ENCODE measurements around the gene HLA-DQA1.
"Not testable (repeated sequence)": the region's sequence is repeated elsewhere in the genome, so short reads cannot be mapped to it uniquely, and the experiment has no call there.

Gene HLA-DQA1

DNA sequence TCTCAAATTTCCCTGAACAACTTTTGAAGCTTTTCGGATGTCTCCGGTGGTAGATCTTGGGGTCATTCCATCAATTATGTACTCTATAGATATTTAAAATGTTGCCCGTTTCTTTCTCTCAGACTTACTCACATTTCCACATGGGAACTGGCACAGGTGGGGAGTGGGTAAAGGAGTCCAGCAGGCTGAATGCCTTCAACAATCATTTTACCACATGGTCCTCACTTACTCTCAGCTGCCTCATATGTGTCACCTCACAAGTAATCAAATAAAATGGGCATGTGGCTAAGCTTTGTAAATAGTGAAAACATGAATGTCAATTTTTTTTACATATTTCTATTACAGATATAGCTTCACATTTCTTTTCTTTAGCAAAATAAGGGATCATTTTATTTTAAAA lies 677 bp downstream of the HLA-DQA1 start:
- Mint-ChIP-seq H3K9me3 (peaks cover 2% of the 10 kb centered on the region), H3K27ac (no peak overlapping the region), H3K27me3 (ENCODE audit: low read depth) (peaks cover 10% of the 10 kb centered on the region), H3K36me3 (ENCODE audit: low read depth) (no peaks in the 10 kb centered on the region), H3K4me1 (no peaks in the 10 kb centered on the region), H3K4me3 (no peak overlapping the region)
- TF ChIP-seq, protein P1, sequence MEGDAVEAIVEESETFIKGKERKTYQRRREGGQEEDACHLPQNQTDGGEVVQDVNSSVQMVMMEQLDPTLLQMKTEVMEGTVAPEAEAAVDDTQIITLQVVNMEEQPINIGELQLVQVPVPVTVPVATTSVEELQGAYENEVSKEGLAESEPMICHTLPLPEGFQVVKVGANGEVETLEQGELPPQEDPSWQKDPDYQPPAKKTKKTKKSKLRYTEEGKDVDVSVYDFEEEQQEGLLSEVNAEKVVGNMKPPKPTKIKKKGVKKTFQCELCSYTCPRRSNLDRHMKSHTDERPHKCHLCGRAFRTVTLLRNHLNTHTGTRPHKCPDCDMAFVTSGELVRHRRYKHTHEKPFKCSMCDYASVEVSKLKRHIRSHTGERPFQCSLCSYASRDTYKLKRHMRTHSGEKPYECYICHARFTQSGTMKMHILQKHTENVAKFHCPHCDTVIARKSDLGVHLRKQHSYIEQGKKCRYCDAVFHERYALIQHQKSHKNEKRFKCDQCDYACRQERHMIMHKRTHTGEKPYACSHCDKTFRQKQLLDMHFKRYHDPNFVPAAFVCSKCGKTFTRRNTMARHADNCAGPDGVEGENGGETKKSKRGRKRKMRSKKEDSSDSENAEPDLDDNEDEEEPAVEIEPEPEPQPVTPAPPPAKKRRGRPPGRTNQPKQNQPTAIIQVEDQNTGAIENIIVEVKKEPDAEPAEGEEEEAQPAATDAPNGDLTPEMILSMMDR (IDR thresholded peaks at IDR 0.05; ENCODE audit: unreplicated experiment in 3 of 3), result no peak

- Mint-ChIP-seq H3K4me1 (no peaks in the 10 kb centered on the region), H3K27me3 (ENCODE audit: low read depth) (peaks cover 10% of the 10 kb centered on the region), H3K27ac (no peak overlapping the region), H3K9me3 (peaks cover 1% of the 10 kb centered on the region), H3K4me3 (no peak overlapping the region), H3K36me3 (ENCODE audit: low read depth) (no peaks in the 10 kb centered on the region)
- TF ChIP-seq, protein P1 (IDR thresholded peaks at IDR 0.05; ENCODE audit: unreplicated experiment in 3 of 3), result no peak
Observed at GRCh38 chr6:32638532-32639219, 1.5 kb downstream of the HLA-DQA1 start.

GRCh38 chr6:32639440-32640394 lies 2.5 kb downstream of the HLA-DQA1 start:
- Mint-ChIP-seq H3K4me1 (peaks cover 3% of the 10 kb centered on the region), H3K9me3 (no peaks in the 10 kb centered on the region), H3K27ac (no peak overlapping the region), H3K27me3 (ENCODE audit: low read depth) (peaks cover 10% of the 10 kb centered on the region), H3K36me3 (ENCODE audit: low read depth) (no peaks in the 10 kb centered on the region), H3K4me3 (no peak overlapping the region)
- TF ChIP-seq, protein P1 (IDR thresholded peaks at IDR 0.05; ENCODE audit: unreplicated experiment in 3 of 3), result no peak

DNA sequence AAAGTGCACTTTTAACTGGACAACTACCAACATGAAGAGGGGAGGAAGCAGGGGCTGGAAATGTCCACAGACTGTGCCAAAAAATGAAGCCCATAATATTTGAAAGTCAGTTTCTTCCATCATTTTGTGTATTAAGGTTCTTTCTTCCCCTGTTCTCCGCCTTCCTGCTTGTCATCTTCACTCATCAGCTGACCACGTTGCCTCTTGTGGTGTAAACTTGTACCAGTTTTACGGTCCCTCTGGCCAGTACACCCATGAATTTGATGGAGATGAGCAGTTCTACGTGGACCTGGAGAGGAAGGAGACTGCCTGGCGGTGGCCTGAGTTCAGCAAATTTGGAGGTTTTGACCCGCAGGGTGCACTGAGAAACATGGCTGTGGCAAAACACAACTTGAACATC lies 3.9 kb downstream of the HLA-DQA1 start:
- Mint-ChIP-seq H3K4me3 (no peak overlapping the region), H3K27me3 (ENCODE audit: low read depth) (peaks cover 10% of the 10 kb centered on the region), H3K4me1 (peaks cover 7% of the 10 kb centered on the region), H3K27ac (no peak overlapping the region), H3K9me3 (no peaks in the 10 kb centered on the region), H3K36me3 (ENCODE audit: low read depth) (no peaks in the 10 kb centered on the region)
- TF ChIP-seq, protein P1 (IDR thresholded peaks at IDR 0.05; ENCODE audit: unreplicated experiment in 3 of 3), result no peak

DNA sequence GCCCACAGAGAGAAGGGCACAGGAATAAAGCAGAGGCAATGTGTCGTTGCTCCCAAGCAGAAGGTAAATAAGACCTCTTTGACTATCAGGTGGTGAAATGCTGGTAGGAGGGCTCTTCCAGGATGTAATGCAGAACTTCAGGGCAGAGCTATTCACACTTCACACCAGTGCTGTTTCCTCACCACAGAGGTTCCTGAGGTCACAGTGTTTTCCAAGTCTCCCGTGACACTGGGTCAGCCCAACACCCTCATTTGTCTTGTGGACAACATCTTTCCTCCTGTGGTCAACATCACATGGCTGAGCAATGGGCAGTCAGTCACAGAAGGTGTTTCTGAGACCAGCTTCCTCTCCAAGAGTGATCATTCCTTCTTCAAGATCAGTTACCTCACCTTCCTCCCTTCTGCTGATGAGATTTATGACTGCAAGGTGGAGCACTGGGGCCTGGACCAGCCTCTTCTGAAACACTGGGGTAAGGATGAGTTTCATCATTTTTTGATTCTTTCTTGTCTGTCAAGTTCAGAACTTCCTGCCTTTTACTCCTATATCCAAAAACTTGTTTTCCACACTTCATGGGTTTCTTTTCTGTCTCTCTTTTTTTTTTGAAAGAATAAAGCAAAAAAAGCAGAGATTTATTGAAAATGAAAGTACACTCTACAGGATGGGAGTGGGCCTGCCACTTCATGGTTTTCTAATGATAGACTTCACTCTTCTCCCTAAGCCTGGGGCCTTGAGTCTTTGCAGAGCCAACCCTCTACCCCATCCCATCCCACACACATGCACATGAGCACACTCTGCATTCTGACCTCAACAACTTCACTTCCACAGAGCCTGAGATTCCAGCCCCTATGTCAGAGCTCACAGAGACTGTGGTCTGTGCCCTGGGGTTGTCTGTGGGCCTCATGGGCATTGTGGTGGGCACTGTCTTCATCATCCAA lies 4.8 kb downstream of the HLA-DQA1 start:
- H3K27me3 Mint-ChIP-seq (ENCODE audit: low read depth); H3K4me3 Mint-ChIP-seq; H3K36me3 Mint-ChIP-seq (ENCODE audit: low read depth); H3K4me1 Mint-ChIP-seq; H3K27ac Mint-ChIP-seq; H3K9me3 Mint-ChIP-seq: not testable (repeated sequence)

DNA sequence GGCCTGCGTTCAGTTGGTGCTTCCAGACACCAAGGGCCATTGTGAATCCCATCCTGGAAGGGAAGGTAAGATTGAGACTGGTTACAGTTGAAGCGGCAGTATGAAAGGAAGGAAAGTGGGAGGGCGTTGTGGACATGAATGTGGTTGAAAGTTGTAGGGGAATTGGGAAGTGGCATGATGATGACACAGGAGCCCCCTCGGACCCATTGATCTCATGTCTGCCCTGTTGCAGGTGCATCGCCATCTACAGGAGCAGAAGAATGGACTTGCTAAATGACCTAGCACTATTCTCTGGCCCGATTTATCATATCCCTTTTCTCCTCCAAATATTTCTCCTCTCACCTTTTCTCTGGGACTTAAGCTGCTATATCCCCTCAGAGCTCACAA lies 5.5 kb downstream of the HLA-DQA1 start:
- Mint-ChIP-seq H3K9me3 (no peaks in the 10 kb centered on the region), H3K27me3 (ENCODE audit: low read depth) (peaks cover 3% of the 10 kb centered on the region), H3K27ac (no peak overlapping the region), H3K4me1 (peaks cover 7% of the 10 kb centered on the region), H3K36me3 (ENCODE audit: low read depth) (no peaks in the 10 kb centered on the region), H3K4me3 (no peak overlapping the region)
- TF ChIP-seq, protein P1 (IDR thresholded peaks at IDR 0.05; ENCODE audit: unreplicated experiment in 3 of 3), result no peak

Measured in nephron (organoid).